Measurements from ENCODE around the gene EMC10. TPM values are rescaled to one million over a fixed set of nuclear protein-coding genes. Genes with fewer than 3 reads are reported as not detected.

EMC10 gene
- total RNA-seq, result 75.2 and 81.7 TPM in 2 replicates

DNA sequence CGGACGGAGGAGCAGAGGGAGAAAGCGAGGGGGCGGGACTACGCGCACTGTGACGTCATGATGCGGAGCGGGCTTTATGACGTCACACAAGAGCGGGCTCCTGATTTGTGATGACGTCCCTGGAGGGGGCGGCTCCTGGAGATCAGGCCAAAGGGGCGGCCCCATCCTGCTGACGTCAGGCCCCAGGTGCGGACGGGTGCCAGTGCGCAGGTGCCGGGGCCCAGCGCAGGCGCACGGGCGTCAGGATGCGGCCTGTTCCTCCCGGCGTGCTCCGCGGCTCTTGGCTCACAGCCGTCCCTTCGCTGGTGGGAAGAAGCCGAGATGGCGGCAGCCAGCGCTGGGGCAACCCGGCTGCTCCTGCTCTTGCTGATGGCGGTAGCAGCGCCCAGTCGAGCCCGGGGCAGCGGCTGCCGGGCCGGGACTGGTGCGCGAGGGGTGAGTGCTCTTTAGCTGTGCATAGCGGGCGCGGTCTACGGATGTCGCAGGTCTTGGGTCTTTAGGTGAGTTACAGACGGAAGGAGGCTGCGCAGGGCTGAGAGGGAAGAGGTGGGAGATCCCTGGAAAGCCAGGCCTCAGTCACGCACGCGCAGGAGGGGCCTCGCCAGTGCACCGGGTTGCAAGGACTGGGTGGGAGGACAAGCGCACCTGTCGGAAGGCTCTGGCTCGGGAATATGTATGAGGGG, at the start of gene EMC10, which contains the start of gene GARIN5A:
Gene EMC10, plus strand, starts transcription at position 284 of the 683 bp plus-strand sequence. Its CDS starts 38 bp downstream, at position 322.
Gene GARIN5A, minus strand, starts transcription at position 625 of the 683 bp plus-strand sequence. Its CDS starts 460 bp downstream, at position 165.

DNA sequence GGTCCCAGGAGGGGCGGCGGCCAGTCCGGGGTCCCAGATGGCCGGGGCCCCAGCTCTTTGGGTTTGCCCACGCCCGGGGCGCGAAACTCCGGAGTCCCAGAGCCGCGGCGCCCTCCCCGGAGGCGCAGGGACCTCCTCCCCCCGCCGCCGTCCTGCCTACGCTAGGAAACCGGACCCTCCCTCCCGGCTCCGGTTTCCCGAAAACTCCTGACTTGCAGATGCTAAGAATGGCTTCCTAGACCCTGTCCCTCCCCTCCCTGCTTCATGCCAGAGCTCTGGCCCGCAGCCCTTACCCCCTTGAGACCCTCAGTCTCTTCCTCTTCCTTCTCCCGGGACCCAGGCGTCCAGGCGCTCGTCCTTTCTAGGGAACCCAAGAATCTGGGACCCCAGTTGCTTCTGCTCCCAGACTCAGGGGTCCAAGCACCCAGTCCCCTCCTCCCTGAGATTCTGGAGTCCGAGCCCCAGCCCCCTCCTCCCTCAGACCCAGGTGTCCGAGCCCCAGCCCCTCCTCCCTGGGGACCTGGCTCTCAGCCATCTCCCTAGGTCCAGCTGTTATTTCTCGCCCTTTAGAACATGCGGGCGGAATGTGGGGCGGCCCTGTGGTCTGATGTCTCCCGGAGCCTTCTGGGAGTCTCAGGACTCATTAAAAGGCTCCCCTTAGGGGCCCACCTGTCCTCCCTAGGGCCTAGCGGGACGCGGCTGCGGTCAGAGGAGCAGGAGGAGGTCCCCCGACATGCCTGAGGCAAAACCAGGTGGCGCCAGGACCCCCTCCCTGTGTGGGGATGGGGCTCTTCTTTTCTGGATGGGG, 43.9 kb upstream of the EMC10 start, which contains the start of gene MYBPC2:
Gene MYBPC2, plus strand, starts transcription at position 672 of the 808 bp plus-strand sequence. Its CDS starts 62 bp downstream, at position 734.

GRCh38 chr19:50511069-50511822, 34.9 kb downstream of the EMC10 start, which contains the start of gene JOSD2:
Gene JOSD2 (minus strand): TSS chr19:50511191. CDS start chr19:50510431, 760 bp downstream.

DNA sequence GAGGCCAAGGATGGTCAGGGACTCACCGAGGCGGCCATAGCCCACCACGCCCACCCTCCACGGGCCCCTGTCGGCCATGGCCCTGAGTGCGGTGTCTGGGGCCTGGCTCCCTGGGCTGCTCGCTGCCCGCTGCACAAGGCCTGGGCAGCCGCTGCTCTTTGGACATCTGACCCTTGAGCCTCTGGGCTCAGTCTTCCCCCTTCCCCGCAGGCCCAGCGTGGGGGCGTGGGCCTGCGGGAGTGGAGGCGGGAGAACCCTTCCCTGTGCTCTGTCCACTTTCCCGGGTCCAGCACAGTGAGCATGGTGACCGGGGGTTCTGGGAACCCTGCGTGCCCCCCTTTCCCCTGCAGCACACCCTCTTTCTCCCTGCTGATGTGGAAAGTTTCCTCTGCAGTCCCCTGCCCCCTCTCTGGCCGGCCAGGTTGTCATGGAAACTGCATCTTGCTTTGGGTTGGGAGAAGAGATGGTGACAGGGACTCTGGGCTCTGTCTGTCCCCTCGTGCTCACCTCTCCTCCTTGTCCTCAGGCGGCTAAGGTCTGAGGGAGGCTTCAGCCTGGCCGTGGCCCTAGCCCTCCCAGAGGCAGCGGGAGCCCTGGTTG, 37.5 kb downstream of the EMC10 start, which contains the start of gene ASPDH:
Gene ASPDH, minus strand, starts transcription at position 168 of the 600 bp plus-strand sequence. Its CDS starts 90 bp downstream, at position 78.

Other genes with a start within 250 kb of the EMC10 start
- gene KCNC3, start 147.1 kb upstream of the EMC10 start, total RNA-seq, result 0.33 and 0.43 TPM in 2 replicates
- under 0.01 and 0.11 TPM in 2 replicates for gene NAPSA, start 110.9 kb upstream of the EMC10 start, total RNA-seq
- 53.5 and 66.0 TPM in 2 replicates for gene NR1H2, start 100.0 kb upstream of the EMC10 start, total RNA-seq
- gene POLD1, start 92.2 kb upstream of the EMC10 start, total RNA-seq, result 24.1 and 33.6 TPM in 2 replicates
- not detected in 2 replicates for gene SPIB, start 57.6 kb upstream of the EMC10 start, total RNA-seq
- gene MYBPC2, start 43.6 kb upstream of the EMC10 start, total RNA-seq, result under 0.01 TPM in 2 replicates
- gene GARIN5A, start 341 bp downstream of the EMC10 start, total RNA-seq, result 0.11 and 0.17 TPM in 2 replicates
- 22.5 and 25.8 TPM in 2 replicates for gene JOSD2, start 34.7 kb downstream of the EMC10 start, total RNA-seq
- not detected in 2 replicates for gene ASPDH, start 37.4 kb downstream of the EMC10 start, total RNA-seq
- under 0.01 TPM in 2 replicates for gene LRRC4B, start 91.9 kb downstream of the EMC10 start, total RNA-seq
- not detected in 2 replicates for gene SYT3, start 163.4 kb downstream of the EMC10 start, total RNA-seq
- not detected in 2 replicates for gene C19orf81, start 172.9 kb downstream of the EMC10 start, total RNA-seq
- not detected in 2 replicates for gene SHANK1, start 243.3 kb downstream of the EMC10 start, total RNA-seq
- gene CLEC11A, start 246.9 kb downstream of the EMC10 start, total RNA-seq, result 0.34 and 1.6 TPM in 2 replicates